Measurements from ENCODE around the gene ATF7IP2.
"Not testable (repeated sequence)": the region's sequence is repeated elsewhere in the genome, so short reads cannot be mapped to it uniquely, and the experiment has no call there.

The ATF7IP2 gene

DNA sequence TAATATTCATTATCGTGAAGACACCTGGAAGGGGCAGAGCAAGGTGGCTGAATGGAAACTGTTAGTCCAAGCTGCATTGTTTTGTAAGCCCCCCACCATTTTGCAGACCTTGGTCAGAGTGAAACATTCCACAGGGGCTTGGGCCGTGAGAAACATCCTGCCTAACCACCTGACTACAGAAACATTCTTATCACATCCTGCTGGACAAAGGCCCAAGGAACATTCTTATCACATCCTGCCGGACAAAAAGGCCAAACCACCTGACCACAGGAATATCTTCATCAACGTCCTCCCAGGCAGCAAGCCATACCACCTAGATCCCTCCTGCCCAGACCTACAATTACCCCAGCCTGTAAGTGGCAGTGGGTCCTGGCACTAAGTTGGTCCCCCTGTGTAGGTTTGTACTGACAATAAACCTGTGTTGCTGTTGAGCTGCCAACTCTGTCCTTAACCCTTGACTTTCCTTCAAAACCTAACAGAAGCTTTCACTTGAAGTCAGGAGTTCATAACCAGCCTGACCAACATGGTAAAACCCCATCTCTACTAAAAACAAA, 19.6 kb downstream of the ATF7IP2 start:
- Histone ChIP-seq H3K27ac (replicated peaks) (no peak overlapping the region), H3K27me3 (ENCODE audit: insufficient read depth, poor library complexity, severe bottlenecking) (no peaks in the 10 kb centered on the region), H3K4me3 (replicated peaks; ENCODE audit: insufficient read depth, low read length) (no peak overlapping the region)
- DNase-seq (ENCODE audit: low read depth in 1 of 2, low spot score in 1 of 2): no peak
- TF ChIP-seq SPI1 (IDR thresholded peaks at IDR 0.05; ENCODE audit: borderline replicate concordance, low read depth) (no peak), POLR2AphosphoS5 (IDR thresholded peaks at IDR 0.05; ENCODE audit: low read depth) (no peak), GABPA (IDR thresholded peaks at IDR 0.05; ENCODE audit: low read depth) (no peak)
- TF ChIP-seq, protein P1, sequence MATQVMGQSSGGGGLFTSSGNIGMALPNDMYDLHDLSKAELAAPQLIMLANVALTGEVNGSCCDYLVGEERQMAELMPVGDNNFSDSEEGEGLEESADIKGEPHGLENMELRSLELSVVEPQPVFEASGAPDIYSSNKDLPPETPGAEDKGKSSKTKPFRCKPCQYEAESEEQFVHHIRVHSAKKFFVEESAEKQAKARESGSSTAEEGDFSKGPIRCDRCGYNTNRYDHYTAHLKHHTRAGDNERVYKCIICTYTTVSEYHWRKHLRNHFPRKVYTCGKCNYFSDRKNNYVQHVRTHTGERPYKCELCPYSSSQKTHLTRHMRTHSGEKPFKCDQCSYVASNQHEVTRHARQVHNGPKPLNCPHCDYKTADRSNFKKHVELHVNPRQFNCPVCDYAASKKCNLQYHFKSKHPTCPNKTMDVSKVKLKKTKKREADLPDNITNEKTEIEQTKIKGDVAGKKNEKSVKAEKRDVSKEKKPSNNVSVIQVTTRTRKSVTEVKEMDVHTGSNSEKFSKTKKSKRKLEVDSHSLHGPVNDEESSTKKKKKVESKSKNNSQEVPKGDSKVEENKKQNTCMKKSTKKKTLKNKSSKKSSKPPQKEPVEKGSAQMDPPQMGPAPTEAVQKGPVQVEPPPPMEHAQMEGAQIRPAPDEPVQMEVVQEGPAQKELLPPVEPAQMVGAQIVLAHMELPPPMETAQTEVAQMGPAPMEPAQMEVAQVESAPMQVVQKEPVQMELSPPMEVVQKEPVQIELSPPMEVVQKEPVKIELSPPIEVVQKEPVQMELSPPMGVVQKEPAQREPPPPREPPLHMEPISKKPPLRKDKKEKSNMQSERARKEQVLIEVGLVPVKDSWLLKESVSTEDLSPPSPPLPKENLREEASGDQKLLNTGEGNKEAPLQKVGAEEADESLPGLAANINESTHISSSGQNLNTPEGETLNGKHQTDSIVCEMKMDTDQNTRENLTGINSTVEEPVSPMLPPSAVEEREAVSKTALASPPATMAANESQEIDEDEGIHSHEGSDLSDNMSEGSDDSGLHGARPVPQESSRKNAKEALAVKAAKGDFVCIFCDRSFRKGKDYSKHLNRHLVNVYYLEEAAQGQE (IDR thresholded peaks at IDR 0.05; ENCODE audit: insufficient replicate concordance, low read depth): no peak
- TF ChIP-seq, protein P2, sequence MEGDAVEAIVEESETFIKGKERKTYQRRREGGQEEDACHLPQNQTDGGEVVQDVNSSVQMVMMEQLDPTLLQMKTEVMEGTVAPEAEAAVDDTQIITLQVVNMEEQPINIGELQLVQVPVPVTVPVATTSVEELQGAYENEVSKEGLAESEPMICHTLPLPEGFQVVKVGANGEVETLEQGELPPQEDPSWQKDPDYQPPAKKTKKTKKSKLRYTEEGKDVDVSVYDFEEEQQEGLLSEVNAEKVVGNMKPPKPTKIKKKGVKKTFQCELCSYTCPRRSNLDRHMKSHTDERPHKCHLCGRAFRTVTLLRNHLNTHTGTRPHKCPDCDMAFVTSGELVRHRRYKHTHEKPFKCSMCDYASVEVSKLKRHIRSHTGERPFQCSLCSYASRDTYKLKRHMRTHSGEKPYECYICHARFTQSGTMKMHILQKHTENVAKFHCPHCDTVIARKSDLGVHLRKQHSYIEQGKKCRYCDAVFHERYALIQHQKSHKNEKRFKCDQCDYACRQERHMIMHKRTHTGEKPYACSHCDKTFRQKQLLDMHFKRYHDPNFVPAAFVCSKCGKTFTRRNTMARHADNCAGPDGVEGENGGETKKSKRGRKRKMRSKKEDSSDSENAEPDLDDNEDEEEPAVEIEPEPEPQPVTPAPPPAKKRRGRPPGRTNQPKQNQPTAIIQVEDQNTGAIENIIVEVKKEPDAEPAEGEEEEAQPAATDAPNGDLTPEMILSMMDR (IDR thresholded peaks at IDR 0.05; ENCODE audit: insufficient read depth, low read length): no peak

DNA sequence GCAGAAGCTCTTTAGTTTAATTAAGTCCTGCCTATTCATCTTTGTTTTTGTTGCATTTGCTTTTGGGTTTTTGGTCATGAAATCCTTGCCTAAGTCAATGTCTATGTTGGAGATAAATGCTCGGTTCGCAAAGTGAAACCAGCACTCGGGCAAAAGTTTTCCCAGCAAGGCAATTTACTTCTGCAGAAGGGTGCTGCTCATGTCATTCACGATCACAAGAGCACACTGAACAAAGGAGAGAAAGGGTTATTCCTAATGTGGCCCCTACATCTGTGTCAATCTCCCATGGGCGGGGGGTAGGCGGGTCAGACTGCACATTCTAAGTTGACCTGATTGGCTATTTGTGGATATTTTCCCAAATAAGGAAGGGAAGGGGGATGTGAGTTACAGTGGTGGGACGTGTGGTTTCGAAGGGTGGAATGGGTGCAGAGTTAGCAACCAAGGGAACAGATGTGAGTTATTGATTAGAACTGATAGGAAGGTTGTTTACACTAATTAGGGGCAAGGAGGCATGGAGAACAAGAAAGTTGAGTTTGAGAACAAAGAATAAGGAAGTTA, 23.0 kb downstream of the ATF7IP2 start:
- TF ChIP-seq, protein P2 (IDR thresholded peaks at IDR 0.05; ENCODE audit: insufficient read depth, low read length): no peak
- TF ChIP-seq POLR2AphosphoS5 (IDR thresholded peaks at IDR 0.05; ENCODE audit: low read depth) (no peak), GABPA (IDR thresholded peaks at IDR 0.05; ENCODE audit: low read depth) (no peak), SPI1 (IDR thresholded peaks at IDR 0.05; ENCODE audit: borderline replicate concordance, low read depth) (no peak)
- TF ChIP-seq, protein P1 (IDR thresholded peaks at IDR 0.05; ENCODE audit: insufficient replicate concordance, low read depth): no peak
- DNase-seq (ENCODE audit: low read depth in 1 of 2, low spot score in 1 of 2): no peak
- Histone ChIP-seq H3K4me3 (replicated peaks; ENCODE audit: insufficient read depth, low read length) (no peak overlapping the region), H3K27me3 (ENCODE audit: insufficient read depth, poor library complexity, severe bottlenecking) (no peaks in the 10 kb centered on the region), H3K27ac (replicated peaks) (no peak overlapping the region)

DNA sequence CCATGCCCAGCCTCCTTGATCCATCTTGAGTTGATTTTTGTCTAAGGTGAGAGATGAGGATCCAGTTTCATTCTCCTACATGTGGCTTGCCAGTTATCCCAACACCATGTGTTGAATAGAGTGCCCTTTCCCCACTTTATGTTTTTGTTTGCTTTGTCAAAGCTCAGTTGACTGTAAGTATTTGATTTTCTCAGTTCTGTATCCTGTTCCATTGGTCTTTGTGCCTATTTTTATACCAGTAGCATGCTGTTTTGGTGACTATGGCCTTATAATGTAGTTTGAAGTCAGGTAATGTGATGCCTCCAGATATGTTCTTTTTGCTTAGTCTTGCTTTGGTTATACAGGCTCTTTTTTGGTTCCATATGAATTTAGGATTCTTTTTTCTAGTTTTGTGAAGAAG, 23.9 kb downstream of the ATF7IP2 start:
- not testable (repeated sequence) for DNase-seq (ENCODE audit: low read depth in 1 of 2, low spot score in 1 of 2); H3K27ac ChIP-seq (replicated peaks); H3K4me3 ChIP-seq (replicated peaks; ENCODE audit: insufficient read depth, low read length); H3K27me3 ChIP-seq (ENCODE audit: insufficient read depth, poor library complexity, severe bottlenecking)

DNA sequence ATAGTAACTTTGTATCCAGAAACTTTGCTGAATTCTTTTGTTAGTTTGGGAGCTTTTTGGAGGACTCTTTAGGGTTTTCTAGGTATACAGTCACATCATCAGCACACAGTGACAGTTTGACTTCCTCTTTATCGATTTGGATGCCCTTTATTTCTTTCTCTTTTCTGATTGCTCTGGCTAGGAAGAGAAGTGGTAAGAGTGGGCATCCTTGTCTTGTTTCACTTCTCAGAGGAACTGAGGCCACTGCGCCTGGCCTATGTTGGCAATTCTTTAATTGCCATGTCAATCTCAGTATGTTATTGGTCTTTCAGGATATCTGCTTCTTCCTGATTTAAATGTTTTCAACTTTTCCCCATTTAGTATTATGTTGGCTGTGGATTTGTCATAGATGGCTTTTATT, 24.6 kb downstream of the ATF7IP2 start:
- Histone ChIP-seq H3K4me3 (replicated peaks; ENCODE audit: insufficient read depth, low read length) (no peak overlapping the region), H3K27me3 (ENCODE audit: insufficient read depth, poor library complexity, severe bottlenecking) (no peaks in the 10 kb centered on the region), H3K27ac (replicated peaks) (no peak overlapping the region)
- TF ChIP-seq, protein P2 (IDR thresholded peaks at IDR 0.05; ENCODE audit: insufficient read depth, low read length): no peak
- TF ChIP-seq, protein P1 (IDR thresholded peaks at IDR 0.05; ENCODE audit: insufficient replicate concordance, low read depth): no peak
- TF ChIP-seq POLR2AphosphoS5 (IDR thresholded peaks at IDR 0.05; ENCODE audit: low read depth) (no peak), SPI1 (IDR thresholded peaks at IDR 0.05; ENCODE audit: borderline replicate concordance, low read depth) (no peak; the same call in 1 of the 2 replicates), GABPA (IDR thresholded peaks at IDR 0.05; ENCODE audit: low read depth) (no peak)
- DNase-seq (ENCODE audit: low read depth in 1 of 2, low spot score in 1 of 2): no peak

Data from HL-60 (cell line).